ENCODE data around the gene LIX1. TPM values are rescaled to one million over a fixed set of nuclear protein-coding genes. Genes with fewer than 3 reads are reported as not detected.

Gene LIX1
- total and polyA plus RNA-seq, 2 of the 8 experiments (the other 6 are each of a cell fraction or from before 2014, with no cell fraction given), result 0.26 to 0.45 TPM

DNA sequence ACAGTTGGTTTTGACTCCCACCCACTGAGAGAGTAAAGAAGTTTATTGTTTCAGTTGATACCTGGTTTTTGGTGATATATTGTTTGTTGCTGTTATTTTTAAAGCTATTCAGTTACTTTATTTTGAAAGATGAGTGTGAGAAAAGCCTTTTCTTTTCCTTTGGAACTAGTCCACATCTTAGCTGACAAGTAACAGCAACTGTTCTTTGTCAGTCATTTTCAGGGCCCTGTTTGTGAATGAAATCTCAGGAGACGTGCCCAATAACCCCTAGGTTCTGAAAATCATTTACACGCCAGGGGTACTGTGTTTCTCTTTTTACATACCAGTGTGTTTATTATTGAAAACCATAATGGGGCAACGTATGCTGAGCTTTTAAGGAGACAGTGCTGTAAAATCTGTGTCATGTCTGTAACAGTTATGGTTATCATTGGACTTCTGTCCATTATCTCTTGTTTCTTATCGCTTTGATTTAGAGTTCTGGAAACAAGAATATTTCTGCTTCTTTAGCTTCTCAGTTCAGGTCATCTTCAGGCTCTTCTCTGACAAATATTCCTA, 75.0 kb downstream of the LIX1 start:
- H3K4ac ChIP-seq (replicated peaks; ENCODE audit: insufficient read length, low read depth, low read length), result no peak overlapping the region
- no peaks in the 10 kb centered on the region for H3K79me2 ChIP-seq (ENCODE audit: control insufficient read depth in 1 of 2, insufficient read depth in 2 of 2, low read length in 2 of 2)
- H2AFZ ChIP-seq (ENCODE audit: low read length), result no peak overlapping the region
- no peaks in the 10 kb centered on the region for H4K20me1 ChIP-seq (replicated peaks in 1 of 2; ENCODE audit: control insufficient read depth in 1 of 2, insufficient read depth in 2 of 2, low read length in 2 of 2)
- H3K27ac ChIP-seq (ENCODE audit: low read depth, low read length), result no peak overlapping the region
- H2BK120ac ChIP-seq (replicated peaks; ENCODE audit: low read depth, low read length), result no peak overlapping the region
- H4K8ac ChIP-seq (ENCODE audit: extremely low read depth, insufficient read depth, low read length), result no peak overlapping the region
- WGBS, 2 experiments (ENCODE audit: extremely low coverage in 1 of 2, insufficient coverage in 1 of 2, insufficient read length in 1 of 2, insufficient replicate concordance in 2 of 2, low coverage in 1 of 2, low lambda C conversion rate in 2 of 2, missing lambda C conversion rate in 1 of 2), result 93% methylated on average over 4 of the region's 4 CpGs; no CpG with 5 or more reads in 1 of the 2 experiments
- no peak overlapping the region for H2BK12ac ChIP-seq (ENCODE audit: low read depth, low read length)
- H3K4me2 ChIP-seq (ENCODE audit: insufficient read depth in 1 of 2, low read depth in 2 of 2, low read length in 2 of 2), result no peak overlapping the region
- H2BK15ac ChIP-seq (ENCODE audit: low read length), result no peak overlapping the region
- no peaks in the 10 kb centered on the region for H3K23me2 ChIP-seq (ENCODE audit: low read depth, low read length)
- ChIA-PET CTCF (ENCODE audit: partially characterized antibody) (interaction anchor here (0.9 to 1.2 kb wide), 2 partner anchors 18 to 82 kb away, joined by 3 read pairs; no protein-coding TSS in a partner anchor), POLR2A (ENCODE audit: partially characterized antibody) (interaction anchor here (0.6 kb wide), 1 partner anchor 21 kb away, joined by 3 read pairs; no protein-coding TSS in a partner anchor)
- H3K9ac ChIP-seq (replicated peaks in 1 of 4; ENCODE audit: extremely low read depth in 1 of 4, low read depth in 3 of 4, low read length in 3 of 4), result no peak overlapping the region
- H3K9me3 ChIP-seq (ENCODE audit: insufficient read depth in 2 of 2, low read depth in 1 of 2, low read length in 1 of 2), result no peaks in the 10 kb centered on the region
- H3K4me3 ChIP-seq (ENCODE audit: extremely low read depth in 1 of 4, insufficient read depth in 2 of 4, low read depth in 3 of 4, low read length in 4 of 4), result no peak overlapping the region
- H3K4me1 ChIP-seq (replicated peaks in 1 of 4; ENCODE audit: control insufficient read depth in 3 of 4, insufficient read depth in 4 of 4, low read length in 3 of 4), result peaks cover 0 to 4% (median 2%) of the 10 kb centered on the region in 4 experiments; a peak in 2 of 7 replicates
- H3K14ac ChIP-seq (ENCODE audit: insufficient read length), result no peak overlapping the region
- DNase-seq (ENCODE audit: low read depth in 1 of 2, low spot score in 2 of 2) (no peak), FAIRE-seq (no peak)
- no peak overlapping the region for H2BK5ac ChIP-seq (ENCODE audit: low read depth, low read length)
- no peak overlapping the region for H4K91ac ChIP-seq (replicated peaks; ENCODE audit: insufficient read length, low read length)
- H3K27me3 ChIP-seq (replicated peaks in 1 of 4; ENCODE audit: control insufficient read depth in 3 of 4, extremely low read depth in 1 of 4, insufficient read depth in 3 of 4, low read length in 3 of 4), result no peaks in the 10 kb centered on the region
- H3K79me1 ChIP-seq (ENCODE audit: low read depth, low read length), result no peaks in the 10 kb centered on the region
- no peak overlapping the region for H4K5ac ChIP-seq (ENCODE audit: insufficient read length, low read depth, low read length)
- no peak overlapping the region for H2AK5ac ChIP-seq (ENCODE audit: low read depth, low read length)
- H2BK20ac ChIP-seq (ENCODE audit: low read length), result no peak overlapping the region
- no peaks in the 10 kb centered on the region for H3K36me3 ChIP-seq (ENCODE audit: control insufficient read depth in 2 of 4, insufficient read depth in 4 of 4, low read length in 3 of 4)
- H3K56ac ChIP-seq (replicated peaks; ENCODE audit: insufficient read length, low read depth, low read length), result no peak overlapping the region
- no peak overlapping the region for H3K23ac ChIP-seq (ENCODE audit: insufficient read length)
- no peak overlapping the region for H3K18ac ChIP-seq (ENCODE audit: extremely low read depth, low read length)
- TF ChIP-seq RXRA (IDR thresholded peaks at IDR 0.05; ENCODE audit: insufficient read depth, low read depth, low read length), result no peak
- TF ChIP-seq EGR1 (IDR thresholded peaks at IDR 0.05; ENCODE audit: borderline replicate concordance, low read depth, low read length), result no peak
- TF ChIP-seq, protein P1, sequence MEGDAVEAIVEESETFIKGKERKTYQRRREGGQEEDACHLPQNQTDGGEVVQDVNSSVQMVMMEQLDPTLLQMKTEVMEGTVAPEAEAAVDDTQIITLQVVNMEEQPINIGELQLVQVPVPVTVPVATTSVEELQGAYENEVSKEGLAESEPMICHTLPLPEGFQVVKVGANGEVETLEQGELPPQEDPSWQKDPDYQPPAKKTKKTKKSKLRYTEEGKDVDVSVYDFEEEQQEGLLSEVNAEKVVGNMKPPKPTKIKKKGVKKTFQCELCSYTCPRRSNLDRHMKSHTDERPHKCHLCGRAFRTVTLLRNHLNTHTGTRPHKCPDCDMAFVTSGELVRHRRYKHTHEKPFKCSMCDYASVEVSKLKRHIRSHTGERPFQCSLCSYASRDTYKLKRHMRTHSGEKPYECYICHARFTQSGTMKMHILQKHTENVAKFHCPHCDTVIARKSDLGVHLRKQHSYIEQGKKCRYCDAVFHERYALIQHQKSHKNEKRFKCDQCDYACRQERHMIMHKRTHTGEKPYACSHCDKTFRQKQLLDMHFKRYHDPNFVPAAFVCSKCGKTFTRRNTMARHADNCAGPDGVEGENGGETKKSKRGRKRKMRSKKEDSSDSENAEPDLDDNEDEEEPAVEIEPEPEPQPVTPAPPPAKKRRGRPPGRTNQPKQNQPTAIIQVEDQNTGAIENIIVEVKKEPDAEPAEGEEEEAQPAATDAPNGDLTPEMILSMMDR (IDR thresholded peaks at IDR 0.05; ENCODE audit: control extremely low read depth in 1 of 3, insufficient read depth in 1 of 3, low read depth in 1 of 3, low read length in 3 of 3), result no peak
- no peak for TF ChIP-seq SIX5 (IDR thresholded peaks at IDR 0.05; ENCODE audit: low read depth, low read length)
- no peak for TF ChIP-seq HDAC6 (IDR thresholded peaks at IDR 0.05; ENCODE audit: low read depth, low read length)
- TF ChIP-seq KDM5A (IDR thresholded peaks at IDR 0.05; ENCODE audit: low read length), result no peak
- TF ChIP-seq KDM1A (IDR thresholded peaks at IDR 0.05; ENCODE audit: borderline replicate concordance, low read length), result no peak
